Liver (tissue), 9 donors: ENCODE data around the gene NADK. TPM values are rescaled to one million over a fixed set of nuclear protein-coding genes. Genes with fewer than 3 reads are reported as not detected.

ENCODE experiments used
- DNase-seq: peaks from one replicate; pipeline ENCODE4 v3.0.0-alpha.2; 2017; ENCODE audit warnings: low spot score
- H3K27ac ChIP-seq, 2 donors: one replicate each; pipeline ENCODE4 v1.7.0; 2013; ENCODE audit warnings: inconsistent platforms in 2 of 2, low read length in 2 of 2, control low read depth in 1 of 2, low read depth in 1 of 2, mild to moderate bottlenecking in 1 of 2
- H3K27me3 ChIP-seq, 4 donors: one replicate each; pipeline versions ENCODE4 v1.6.1 to v1.7.0; 2013; ENCODE audit warnings: low read length in 3 of 4, inconsistent platforms in 1 of 4, mild to moderate bottlenecking in 1 of 4, moderate library complexity in 1 of 4; ENCODE audit not compliant: control insufficient read depth in 4 of 4, insufficient read depth in 4 of 4
- H3K36me3 ChIP-seq, 4 donors: one replicate each; pipeline versions ENCODE4 v1.6.1 to v1.7.0; 2013; ENCODE audit warnings: low read length in 3 of 4, mild to moderate bottlenecking in 3 of 4, low read depth in 1 of 4, moderate library complexity in 1 of 4; ENCODE audit not compliant: control insufficient read depth in 4 of 4, insufficient read depth in 3 of 4
- H3K4me1 ChIP-seq, 4 donors: one replicate each; pipeline versions ENCODE4 v1.6.1 to v1.7.0; 2013; ENCODE audit warnings: low read length in 3 of 4, mild to moderate bottlenecking in 3 of 4, moderate library complexity in 1 of 4; ENCODE audit not compliant: control insufficient read depth in 4 of 4, insufficient read depth in 4 of 4
- H3K4me3 ChIP-seq, 3 donors: one replicate each; pipeline versions ENCODE4 v1.6.1 to v1.7.0; 2013; ENCODE audit warnings: low read length in 3 of 3, control low read depth in 1 of 3, low read depth in 1 of 3, mild to moderate bottlenecking in 1 of 3
- H3K9ac ChIP-seq, 2 donors: one replicate each; pipeline ENCODE4 v1.7.0; 2013; ENCODE audit warnings: low read length in 2 of 2, mild to moderate bottlenecking in 2 of 2, moderate library complexity in 2 of 2, control low read depth in 1 of 2, low read depth in 1 of 2
- H3K9me3 ChIP-seq, 4 donors: one replicate each; pipeline versions ENCODE4 v1.6.1 to v1.7.0; 2013; ENCODE audit warnings: low read length in 3 of 4; ENCODE audit not compliant: control insufficient read depth in 4 of 4
- FOXA1 ChIP-seq: IDR thresholded peaks from 2 replicates; pipeline ENCODE4 v1.6.1; 2016; ENCODE audit warnings: antibody characterized with exemption
- HNF4G ChIP-seq: IDR thresholded peaks from 2 replicates; pipeline ENCODE4 v1.6.1; 2016; ENCODE audit warnings: antibody characterized with exemption
- NR2F2 ChIP-seq: IDR thresholded peaks from 2 replicates; pipeline ENCODE4 v1.6.1; 2016; ENCODE audit warnings: antibody characterized with exemption
- SP1 ChIP-seq: IDR thresholded peaks from 2 replicates; pipeline ENCODE4 v1.6.1; 2018; ENCODE audit warnings: antibody characterized with exemption, mild to moderate bottlenecking
- YY1 ChIP-seq: IDR thresholded peaks from 2 replicates; pipeline ENCODE4 v1.6.1; 2016; ENCODE audit warnings: antibody characterized with exemption, mild to moderate bottlenecking
- WGBS: extraction: QIAGEN DNeasy Blood & Tissue Kit; methylation state at CpG from one replicate; pipeline ENCODE4 v1.1.7; 2013; 5-methylcytosine and 5-hydroxymethylcytosine counted together
- polyA plus RNA-seq, 2 donors: library from polyadenylated mRNA; stranded (reverse) in 1 of 2; unstranded in 1 of 2; fragments of 200-250 nt in 1 of 2; fragments of >200 nt in 1 of 2; fragmentation: Nextera tagmentation in 1 of 2; extraction: Ambion mirVana in 1 of 2; gene quantifications; one replicate each; pipeline versions ENCODE4 v1.2.1 to v1.2.3, GENCODE V29; 2013 to 2015
- total RNA-seq, 2 donors: library from RNA; depleted of rRNA; stranded (reverse); fragments of >200 nt; gene quantifications; one replicate each; pipeline ENCODE4 v1.2.3, GENCODE V29; 2014
- TF ChIP-seq, protein P1 (sequence below): IDR thresholded peaks from 2 replicates; pipeline ENCODE4 v1.6.1; 2016; ENCODE audit warnings: antibody characterized with exemption
- TF ChIP-seq, protein P2 (sequence below): IDR thresholded peaks from 2 replicates; pipeline ENCODE4 v1.6.1; 2016; ENCODE audit warnings: antibody characterized with exemption
- donor health status: healthy.
- donor health status: healthy.
- donor health status: healthy.
- donor health status: healthy.
- donor health status: healthy.

The NADK gene
- total and polyA plus RNA-seq, 4 donors = 39.2 to 105 (median 83.6) TPM

DNA sequence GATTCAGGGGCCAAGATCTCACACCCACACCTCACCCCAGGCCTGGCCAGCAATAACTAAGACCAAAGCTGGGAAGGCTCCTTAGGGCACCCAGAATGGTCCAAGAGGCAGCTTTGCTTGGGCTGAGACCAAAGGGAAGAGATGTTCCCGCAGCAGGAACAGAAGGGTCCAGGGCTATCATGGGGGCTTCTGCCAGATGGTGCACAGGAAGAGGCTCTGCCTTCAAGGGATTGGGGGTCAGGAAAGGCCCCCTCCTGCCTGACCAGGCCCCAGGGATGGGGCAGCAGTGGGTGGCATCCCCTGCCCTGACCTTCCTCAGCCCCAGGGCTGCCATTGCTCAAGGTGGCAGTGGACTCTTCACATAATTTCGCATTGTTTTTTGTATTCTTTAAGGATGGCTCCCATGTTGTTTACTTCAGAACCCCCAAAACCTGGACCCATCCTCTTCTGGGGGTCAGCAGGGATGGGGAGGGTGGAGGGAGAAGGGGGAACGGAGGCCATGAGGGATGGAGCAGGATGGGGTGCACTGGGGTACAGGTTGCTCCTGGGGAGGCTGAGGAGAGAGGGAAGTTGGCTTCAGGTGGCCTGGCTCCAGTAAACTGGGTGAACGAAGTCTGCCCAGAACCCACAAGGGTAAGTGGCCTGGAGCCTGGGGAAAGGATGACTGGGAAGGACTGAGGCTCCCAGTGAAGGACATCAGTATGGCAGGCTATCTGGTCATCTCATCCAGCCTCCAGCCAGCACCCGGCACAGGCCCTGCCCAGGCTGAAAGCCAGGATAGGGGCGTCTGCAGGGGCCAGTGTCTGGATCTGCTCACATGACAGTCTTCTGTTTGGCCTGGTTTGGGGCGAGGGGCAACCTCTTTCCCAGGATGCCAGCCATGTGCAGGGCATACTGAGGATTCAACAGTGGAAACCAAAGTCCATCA is 2.6 kb upstream of the NADK start:
- no peak overlapping the region for H3K9ac ChIP-seq
- H3K4me1 ChIP-seq = peaks cover 9 to 47% (median 28%) of the 10 kb centered on the region in 4 donors
- TF ChIP-seq YY1 (no peak), NR2F2 (peak; percentile 19)
- no peaks in the 10 kb centered on the region for H3K27me3 ChIP-seq
- no peak for DNase-seq
- WGBS = 91% methylated on average over 7 of the region's 7 CpGs
- peak overlapping the region; percentile 73 to 85 for H3K27ac ChIP-seq
- H3K36me3 ChIP-seq = peaks cover 0 to 9% (median 1%) of the 10 kb centered on the region in 4 donors
- H3K9me3 ChIP-seq = no peaks in the 10 kb centered on the region
- H3K4me3 ChIP-seq = no peak overlapping the region

DNA sequence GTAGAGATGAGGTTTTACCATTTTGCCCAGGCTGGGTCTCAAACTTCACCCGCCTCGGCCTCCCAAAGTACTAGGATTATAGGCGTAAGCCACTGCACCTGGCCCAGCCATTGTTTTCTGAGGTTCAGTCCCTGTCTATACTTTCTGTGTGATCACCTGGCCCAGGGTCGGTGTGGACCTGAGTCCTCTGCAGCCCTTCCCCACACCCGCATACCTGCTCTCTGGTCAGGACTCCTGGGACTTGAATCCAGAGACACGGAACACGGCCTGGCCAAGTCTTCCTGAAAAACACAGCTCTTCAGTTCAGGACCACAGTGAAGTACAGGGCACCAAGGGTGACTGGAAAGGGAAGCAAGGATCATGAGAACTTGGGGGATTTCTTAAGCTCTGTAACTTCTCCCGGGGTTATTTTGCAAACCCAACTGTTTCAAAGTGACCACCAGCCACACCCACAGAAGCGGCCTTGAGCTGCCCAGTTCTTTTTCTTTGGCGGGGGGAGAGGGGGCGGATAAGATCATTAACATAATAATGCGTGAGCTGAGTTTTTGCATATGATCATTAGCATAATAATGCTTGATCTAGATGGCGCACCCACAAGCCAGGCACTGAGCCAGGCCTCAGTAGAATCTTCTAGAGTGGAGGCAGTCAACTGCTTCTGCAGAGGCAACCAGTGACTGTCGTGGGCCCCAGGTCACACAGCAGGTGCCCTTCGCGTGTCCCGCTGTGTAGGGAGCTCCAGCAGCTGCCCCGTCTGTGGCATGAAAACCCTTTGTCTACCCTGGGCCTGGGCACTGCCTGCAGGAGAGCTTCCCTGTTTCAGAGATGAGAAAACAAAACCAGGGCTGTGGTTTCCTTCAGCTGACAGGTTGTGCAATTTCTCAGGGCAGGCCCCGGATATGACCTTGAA is 1.7 kb upstream of the NADK start:
- no peaks in the 10 kb centered on the region for H3K9me3 ChIP-seq
- H3K9ac ChIP-seq = peak overlapping the region in 1 of 2 donors; percentile 8
- H3K36me3 ChIP-seq = peaks cover 0 to 1% (median under 1%) of the 10 kb centered on the region in 4 donors
- no peak overlapping the region for H3K4me3 ChIP-seq
- no peaks in the 10 kb centered on the region for H3K27me3 ChIP-seq
- peaks cover 9 to 57% (median 37%) of the 10 kb centered on the region in 4 donors for H3K4me1 ChIP-seq
- H3K27ac ChIP-seq = peak overlapping the region; percentile 85 to 97
- 72% methylated on average over 19 of the region's 19 CpGs for WGBS
- TF ChIP-seq HNF4G (no peak), SP1 (peak; percentile 38)
- TF ChIP-seq, protein P1, sequence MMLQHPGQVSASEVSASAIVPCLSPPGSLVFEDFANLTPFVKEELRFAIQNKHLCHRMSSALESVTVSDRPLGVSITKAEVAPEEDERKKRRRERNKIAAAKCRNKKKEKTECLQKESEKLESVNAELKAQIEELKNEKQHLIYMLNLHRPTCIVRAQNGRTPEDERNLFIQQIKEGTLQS = no peak
- DNase-seq = no peak

DNA sequence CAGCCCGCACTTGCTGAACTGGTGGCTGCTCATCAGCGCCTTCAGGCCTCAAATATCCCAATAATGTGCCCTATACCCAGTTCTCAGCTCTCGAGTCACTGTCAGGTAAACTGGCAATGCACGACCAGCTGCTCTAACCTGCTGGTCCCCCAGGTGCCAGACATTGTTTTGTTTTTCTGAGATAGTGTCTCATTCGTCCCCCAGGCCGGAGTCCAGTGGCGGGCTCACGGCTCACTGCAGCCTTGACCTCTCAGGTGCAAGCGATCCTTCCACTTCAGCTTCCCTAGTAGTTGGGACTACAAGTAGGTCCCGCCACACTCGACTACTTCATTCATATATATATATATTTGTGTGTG is 1.0 kb upstream of the NADK start:
- Histone ChIP-seq H3K9me3 (no peaks in the 10 kb centered on the region), H3K27ac (peak overlapping the region; percentile 85 to 97), H3K9ac (peak overlapping the region; percentile 8 to 82), H3K4me1 (peaks cover 16 to 61% (median 38%) of the 10 kb centered on the region in 4 donors), H3K4me3 (peak overlapping the region; percentile 10 to 87 (median 71)), H3K27me3 (no peaks in the 10 kb centered on the region), H3K36me3 (no peaks in the 10 kb centered on the region)
- no peak for DNase-seq
- TF ChIP-seq, protein P2, sequence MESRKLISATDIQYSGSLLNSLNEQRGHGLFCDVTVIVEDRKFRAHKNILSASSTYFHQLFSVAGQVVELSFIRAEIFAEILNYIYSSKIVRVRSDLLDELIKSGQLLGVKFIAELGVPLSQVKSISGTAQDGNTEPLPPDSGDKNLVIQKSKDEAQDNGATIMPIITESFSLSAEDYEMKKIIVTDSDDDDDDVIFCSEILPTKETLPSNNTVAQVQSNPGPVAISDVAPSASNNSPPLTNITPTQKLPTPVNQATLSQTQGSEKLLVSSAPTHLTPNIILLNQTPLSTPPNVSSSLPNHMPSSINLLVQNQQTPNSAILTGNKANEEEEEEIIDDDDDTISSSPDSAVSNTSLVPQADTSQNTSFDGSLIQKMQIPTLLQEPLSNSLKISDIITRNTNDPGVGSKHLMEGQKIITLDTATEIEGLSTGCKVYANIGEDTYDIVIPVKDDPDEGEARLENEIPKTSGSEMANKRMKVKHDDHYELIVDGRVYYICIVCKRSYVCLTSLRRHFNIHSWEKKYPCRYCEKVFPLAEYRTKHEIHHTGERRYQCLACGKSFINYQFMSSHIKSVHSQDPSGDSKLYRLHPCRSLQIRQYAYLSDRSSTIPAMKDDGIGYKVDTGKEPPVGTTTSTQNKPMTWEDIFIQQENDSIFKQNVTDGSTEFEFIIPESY = no peak
- TF ChIP-seq YY1 (peak; percentile 7), FOXA1 (no peak)
- 58% methylated on average over 11 of the region's 11 CpGs for WGBS
